ENCODE data around the gene SLC39A11.

DNA sequence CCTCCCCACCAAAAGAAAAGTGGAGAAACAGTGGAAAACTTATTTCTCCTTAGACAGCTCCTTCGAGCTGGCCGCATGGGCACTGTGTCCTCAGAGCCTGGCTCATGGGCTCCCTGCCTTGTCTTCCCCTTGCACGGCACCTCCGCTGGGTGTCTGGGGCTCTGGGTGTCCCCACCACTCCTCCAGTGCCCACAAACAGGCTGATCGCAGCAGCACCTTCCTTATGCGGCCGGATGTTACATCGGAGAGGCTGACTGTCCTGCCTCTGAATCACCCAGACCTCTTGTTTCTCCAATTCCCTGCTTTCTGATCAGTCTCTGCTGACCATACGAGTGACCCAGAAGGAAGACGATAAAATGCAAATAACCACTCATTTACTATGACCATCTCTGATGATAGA lies 121.7 kb downstream of the SLC39A11 start:
- TF ChIP-seq, protein P1, sequence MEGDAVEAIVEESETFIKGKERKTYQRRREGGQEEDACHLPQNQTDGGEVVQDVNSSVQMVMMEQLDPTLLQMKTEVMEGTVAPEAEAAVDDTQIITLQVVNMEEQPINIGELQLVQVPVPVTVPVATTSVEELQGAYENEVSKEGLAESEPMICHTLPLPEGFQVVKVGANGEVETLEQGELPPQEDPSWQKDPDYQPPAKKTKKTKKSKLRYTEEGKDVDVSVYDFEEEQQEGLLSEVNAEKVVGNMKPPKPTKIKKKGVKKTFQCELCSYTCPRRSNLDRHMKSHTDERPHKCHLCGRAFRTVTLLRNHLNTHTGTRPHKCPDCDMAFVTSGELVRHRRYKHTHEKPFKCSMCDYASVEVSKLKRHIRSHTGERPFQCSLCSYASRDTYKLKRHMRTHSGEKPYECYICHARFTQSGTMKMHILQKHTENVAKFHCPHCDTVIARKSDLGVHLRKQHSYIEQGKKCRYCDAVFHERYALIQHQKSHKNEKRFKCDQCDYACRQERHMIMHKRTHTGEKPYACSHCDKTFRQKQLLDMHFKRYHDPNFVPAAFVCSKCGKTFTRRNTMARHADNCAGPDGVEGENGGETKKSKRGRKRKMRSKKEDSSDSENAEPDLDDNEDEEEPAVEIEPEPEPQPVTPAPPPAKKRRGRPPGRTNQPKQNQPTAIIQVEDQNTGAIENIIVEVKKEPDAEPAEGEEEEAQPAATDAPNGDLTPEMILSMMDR (conservative IDR thresholded peaks at IDR 0.05; ENCODE audit: low read length): no peak
- no peak for TF ChIP-seq EZH2phosphoT487 (IDR thresholded peaks at IDR 0.05; ENCODE audit: borderline replicate concordance, low read depth, low read length)

Data from OCI-LY7 (cell line).